NCI-H82 treated with DMSO at 0.1 percent for 48 hours (cell line): ENCODE measurements around the gene RAD23B.

Experiments
- DNase-seq: peaks from one replicate; lab custom pipeline; 2025; ENCODE audit not compliant: unreplicated experiment; lab: John Stamatoyannopoulos, UW

RAD23B gene

GRCh38 chr9:107333363-107333762 is 50.3 kb downstream of the RAD23B start:
- DNase-seq, result no peak

GRCh38 chr9:107334103-107334776 is 51.2 kb downstream of the RAD23B start:
- DNase-seq, result no peak

GRCh38 chr9:107335331-107335730 is 52.3 kb downstream of the RAD23B start:
- DNase-seq, result no peak

GRCh38 chr9:107336718-107337360 is 53.8 kb downstream of the RAD23B start:
- no peak for DNase-seq

GRCh38 chr9:107337676-107338590 is 54.9 kb downstream of the RAD23B start:
- DNase-seq, result no peak

GRCh38 chr9:107338911-107339659 is 56.0 kb downstream of the RAD23B start:
- DNase-seq, result no peak

GRCh38 chr9:107340920-107341632 is 58.0 kb downstream of the RAD23B start:
- DNase-seq, result peak; percentile 27

- no peak for DNase-seq
Observed at GRCh38 chr9:107342476-107343161, 59.5 kb downstream of the RAD23B start.

GRCh38 chr9:107345327-107345726 is 62.2 kb downstream of the RAD23B start:
- DNase-seq, result no peak

GRCh38 chr9:107348836-107349235 is 65.8 kb downstream of the RAD23B start:
- DNase-seq, result no peak

GRCh38 chr9:107350443-107350842 is 67.4 kb downstream of the RAD23B start:
- no peak for DNase-seq

GRCh38 chr9:107351382-107352045 is 68.4 kb downstream of the RAD23B start:
- no peak for DNase-seq

GRCh38 chr9:107355394-107355793 is 72.3 kb downstream of the RAD23B start:
- DNase-seq, result no peak

GRCh38 chr9:107358986-107359385 is 75.9 kb downstream of the RAD23B start:
- DNase-seq, result no peak

GRCh38 chr9:107360098-107360497 is 77.0 kb downstream of the RAD23B start:
- no peak for DNase-seq

GRCh38 chr9:107361816-107362215 is 78.7 kb downstream of the RAD23B start:
- no peak for DNase-seq

GRCh38 chr9:107363516-107364152 is 80.6 kb downstream of the RAD23B start:
- DNase-seq, result no peak

GRCh38 chr9:107367727-107368502 is 84.8 kb downstream of the RAD23B start:
- DNase-seq, result no peak
